HepG2 (cell line): ENCODE measurements around the gene BCL2L1. TPM values are rescaled to one million over a fixed set of nuclear protein-coding genes. Genes with fewer than 3 reads are reported as not detected.

Source experiments
- AFF4 ChIP-seq: sonication (generic); formaldehyde crosslinking; IDR thresholded peaks from 2 replicates; pipeline ENCODE4 v1.4.0; 2020; ENCODE audit warnings: missing genetic modification reagents
- AHDC1 ChIP-seq: sonication (generic); formaldehyde crosslinking; IDR thresholded peaks from 2 replicates; pipeline ENCODE4 v1.5.1; 2020; ENCODE audit warnings: mild to moderate bottlenecking, missing genetic modification reagents, borderline replicate concordance
- FOXA1 ChIP-seq, 2 experiments: fragments of 450-650 bp in 1 of 2; sonication (generic) in 1 of 2; formaldehyde crosslinking in 1 of 2; IDR thresholded peaks; 2 replicates each; pipeline versions ENCODE4 v1.4.0 to v1.6.1; 2016 to 2020; ENCODE audit warnings: missing genetic modification reagents in 1 of 2
- ZNF235 ChIP-seq: sonication (generic); formaldehyde crosslinking; IDR thresholded peaks from 2 replicates; pipeline ENCODE4 v1.8.1; 2023; ENCODE audit warnings: mild to moderate bottlenecking, missing genetic modification reagents, borderline replicate concordance
- ZNF570 ChIP-seq: sonication (generic); formaldehyde crosslinking; IDR thresholded peaks from 2 replicates; pipeline ENCODE4 v1.4.0; 2020; ENCODE audit warnings: mild to moderate bottlenecking, missing genetic modification reagents, borderline replicate concordance
- ZNF772 ChIP-seq: sonication (generic); formaldehyde crosslinking; IDR thresholded peaks from 2 replicates; pipeline ENCODE4 v1.5.0; 2020; ENCODE audit warnings: mild to moderate bottlenecking, missing genetic modification reagents
- ZNF878 ChIP-seq: sonication (generic); formaldehyde crosslinking; IDR thresholded peaks from 2 replicates; pipeline ENCODE4 v1.8.1; 2023; ENCODE audit warnings: mild to moderate bottlenecking, missing genetic modification reagents, moderate library complexity
- polyA plus RNA-seq, 8 experiments: library from polyadenylated mRNA; depleted of rRNA in 3 of 8; stranded (reverse) in 7 of 8; unstranded in 1 of 8; fragments of >200 nt; fragmentation: Illumina TruSeq in 4 of 8; extraction: Trizol in 4 of 8; gene quantifications; 2 replicates each; pipeline versions ENCODE4 v1.2.1 to v1.2.3, GENCODE V29; 2011 to 2016; ENCODE audit warnings: low read depth in 4 of 8, missing spikeins in 1 of 8, mixed read lengths in 1 of 8; ENCODE audit not compliant: insufficient read depth in 1 of 8
- total RNA-seq, 5 experiments: library from RNA; depleted of rRNA; stranded (reverse); fragments of >200 nt; fragmentation: Illumina TruSeq; extraction: Trizol; gene quantifications; 2 replicates each; pipeline ENCODE4 v1.2.3, GENCODE V29; 2016; ENCODE audit warnings: low read depth in 1 of 5

The BCL2L1 gene
- total and polyA plus RNA-seq, 2 of the 13 experiments (the other 11 are each of a cell fraction or from before 2014, with no cell fraction given), result 164 to 258 TPM

GRCh38 chr20:31638317-31638716 is 84.4 kb downstream of the BCL2L1 start (continued):
- no peak for TF ChIP-seq FOXA1 (IDR thresholded peaks at IDR 0.05)
- TF ChIP-seq FOXA1 (CRISPR knock-in tag; IDR thresholded peaks at IDR 0.05), result no peak
- no peak for TF ChIP-seq ZNF570 (CRISPR knock-in tag)
- TF ChIP-seq ZNF235, result no peak
- no peak for TF ChIP-seq ZNF878 (CRISPR knock-in tag)
- no peak for TF ChIP-seq AHDC1
- TF ChIP-seq ZNF772, result no peak
- TF ChIP-seq AFF4 (CRISPR knock-in tag), result no peak
